Right cardiac atrium (tissue), 5 donors: ENCODE data around the gene ITPRIPL2. TPM values are rescaled to one million over a fixed set of nuclear protein-coding genes. Genes with fewer than 3 reads are reported as not detected.
A peak's percentile ranks its signal among the peaks of the same experiment; 100 is the strongest.

ENCODE experiments used
- ATAC-seq, 2 donors: fragments of 200-7000 bp; cut with Tn5 transposase; one replicate each; pipeline versions ENCODE4 v1.8.0 to v1.9.1; 2020; ENCODE audit warnings: moderate library complexity in 2 of 2, mild to moderate bottlenecking in 1 of 2
- DNase-seq, 3 donors: peaks; one replicate each; pipeline ENCODE4 v3.0.0-alpha.2; 2020
- H3K27ac ChIP-seq: one replicate; pipeline ENCODE4 v1.5.1; 2013; ENCODE audit warnings: mild to moderate bottlenecking, low read length, control low read depth, moderate library complexity
- H3K27me3 ChIP-seq: one replicate; pipeline ENCODE4 v1.6.1; 2013; ENCODE audit not compliant: control insufficient read depth, insufficient read depth
- H3K4me1 ChIP-seq: one replicate; pipeline ENCODE4 v1.6.1; 2013; ENCODE audit warnings: low read length; ENCODE audit not compliant: control insufficient read depth, insufficient read depth
- H3K4me3 ChIP-seq: one replicate; pipeline ENCODE4 v1.5.1; 2013; ENCODE audit warnings: low read length, control low read depth
- H3K9me3 ChIP-seq: one replicate; pipeline ENCODE4 v1.6.1; 2013; ENCODE audit warnings: low read length; ENCODE audit not compliant: control insufficient read depth
- WGBS: extraction: QIAGEN DNeasy Blood & Tissue Kit; methylation state at CpG from one replicate; pipeline ENCODE4 v1.1.7; 2013; 5-methylcytosine and 5-hydroxymethylcytosine counted together
- intact Hi-C, 4 donors: fragments of 100-400 bp; cut with DNase I; formaldehyde crosslinking; loops; one replicate each; pipeline versions ENCODE4 v1.11.0 to v1.14.0; 2022 to 2023
- polyA plus RNA-seq: library from polyadenylated mRNA; stranded (reverse); fragments of 200-250 nt; gene quantifications from one replicate; pipeline ENCODE4 v1.2.3, GENCODE V29; 2013
- total RNA-seq, 4 donors: library from RNA; stranded (reverse); fragmentation: NEBNext Ultra II Directional; extraction: Animal tissue kit (Norgen Biotek cat#: 25700); gene quantifications; one replicate each; pipeline ENCODE4 v1.2.1, GENCODE V29; 2021
- donor health status: healthy with polysubstance abuse.
- donor health status: DM: no; HTN: yes; CAD: no.
- donor health status: DM: no; HTN: no; CAD: no.
- donor health status: DM: no; HTN: yes; CAD: no; lungs with severe emphysema.
- donor health status: DM: yes; HTN: yes; CAD: no.

ITPRIPL2 gene
- total and polyA plus RNA-seq, 5 donors = 5.8 to 37.0 (median 21.4) TPM

- H3K9me3 ChIP-seq = peaks cover 3% of the 10 kb centered on the region
- WGBS = 49% methylated on average over 4 of the region's 4 CpGs
- DNase-seq (no peak), ATAC-seq (no peak)
- intact Hi-C loops = no loop called here
- H3K27me3 ChIP-seq = no peaks in the 10 kb centered on the region
- H3K27ac ChIP-seq = no peak overlapping the region
- no peaks in the 10 kb centered on the region for H3K4me1 ChIP-seq
- no peak overlapping the region for H3K4me3 ChIP-seq
These were observed 33.4 kb downstream of the ITPRIPL2 start for GRCh38 chr16:19147126-19147525.

- intact Hi-C loops = no loop called here
- WGBS = 96% methylated on average over 4 of the region's 4 CpGs
- Histone ChIP-seq H3K4me3 (no peak overlapping the region), H3K27ac (no peak overlapping the region), H3K27me3 (no peaks in the 10 kb centered on the region), H3K9me3 (peaks cover 3% of the 10 kb centered on the region), H3K4me1 (no peaks in the 10 kb centered on the region)
- DNase-seq = no peak
- no peak for ATAC-seq
These were observed 33.9 kb downstream of the ITPRIPL2 start for GRCh38 chr16:19147627-19148026.

- no peak overlapping the region for H3K27ac ChIP-seq
- H3K9me3 ChIP-seq = peaks cover 3% of the 10 kb centered on the region
- H3K27me3 ChIP-seq = no peaks in the 10 kb centered on the region
- ATAC-seq (no peak), DNase-seq (no peak)
- no peak overlapping the region for H3K4me3 ChIP-seq
- intact Hi-C loops = no loop called here
- WGBS = 91% methylated on average over 5 of the region's 5 CpGs
- H3K4me1 ChIP-seq = no peaks in the 10 kb centered on the region
These were observed 34.4 kb downstream of the ITPRIPL2 start for GRCh38 chr16:19148189-19148588.

- 60% methylated on average over 2 of the region's 2 CpGs for WGBS
These were observed 37.5 kb downstream of the ITPRIPL2 start for GRCh38 chr16:19151310-19151709.

DNA sequence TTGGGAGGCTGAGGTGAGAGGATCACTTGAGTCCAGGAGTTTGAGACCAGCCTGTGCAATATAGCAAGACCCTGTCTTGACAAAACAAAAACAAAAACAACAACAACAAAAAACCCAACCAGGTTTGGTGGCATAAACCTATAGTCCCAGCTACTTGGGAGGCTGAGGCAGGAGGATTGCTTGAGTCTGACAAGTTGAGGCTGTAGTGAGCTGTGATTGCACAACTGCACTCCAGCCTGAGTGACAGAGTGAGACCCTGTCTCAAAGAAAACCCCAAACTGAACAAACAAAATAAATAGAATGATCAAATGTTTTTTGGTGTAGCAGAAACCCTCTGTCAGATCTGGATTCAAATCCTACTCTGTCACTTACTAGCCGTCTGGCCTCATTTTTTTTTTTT is 38.3 kb downstream of the ITPRIPL2 start:
- 86% methylated on average over 1 of the region's 1 CpG for WGBS
- intact Hi-C loops = no loop called here
- DNase-seq (no peak), ATAC-seq (no peak)
- H3K4me3 ChIP-seq = no peak overlapping the region
- H3K27ac ChIP-seq = no peak overlapping the region
- peaks cover 5% of the 10 kb centered on the region for H3K9me3 ChIP-seq
- H3K27me3 ChIP-seq = no peaks in the 10 kb centered on the region
- H3K4me1 ChIP-seq = no peaks in the 10 kb centered on the region

More at GRCh38 chr16:19151310-19151709, 37.5 kb downstream of the ITPRIPL2 start:
- Histone ChIP-seq H3K9me3 (peaks cover 5% of the 10 kb centered on the region), H3K4me1 (no peaks in the 10 kb centered on the region), H3K4me3 (no peak overlapping the region), H3K27me3 (no peaks in the 10 kb centered on the region), H3K27ac (no peak overlapping the region)
- intact Hi-C loops = no loop called here
- DNase-seq = no peak
- no peak for ATAC-seq

GRCh38 chr16:19153876-19154275 is 40.1 kb downstream of the ITPRIPL2 start:
- no peak for ATAC-seq
- Histone ChIP-seq H3K27ac (no peak overlapping the region), H3K4me3 (no peak overlapping the region), H3K27me3 (no peaks in the 10 kb centered on the region), H3K4me1 (no peaks in the 10 kb centered on the region), H3K9me3 (peaks cover 2% of the 10 kb centered on the region)
- DNase-seq = no peak
- intact Hi-C loops = no loop called here
- WGBS = 73% methylated on average over 4 of the region's 4 CpGs

DNA sequence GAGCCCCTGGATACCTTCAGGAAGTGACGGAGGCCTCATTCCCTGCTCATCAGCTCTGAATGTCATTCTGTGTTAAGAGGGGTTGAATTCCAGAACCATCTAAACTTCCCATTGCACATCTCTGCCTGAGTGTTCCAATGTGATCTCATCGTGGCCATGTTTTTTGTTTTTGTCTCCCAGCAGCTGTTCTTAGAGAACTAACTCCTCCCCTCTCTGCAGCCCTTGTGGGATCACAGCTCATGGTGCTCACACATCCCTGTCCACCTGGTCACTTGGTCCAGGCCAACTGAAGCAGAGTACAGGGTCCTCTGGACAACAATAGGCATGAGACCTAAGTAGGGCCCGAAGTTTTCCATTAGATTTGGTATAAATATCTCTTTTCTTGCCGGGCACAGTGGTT is 48.3 kb downstream of the ITPRIPL2 start:
- H3K9me3 ChIP-seq = no peaks in the 10 kb centered on the region
- no peak overlapping the region for H3K4me3 ChIP-seq
- H3K27ac ChIP-seq = no peak overlapping the region
- WGBS = 64% methylated on average over 4 of the region's 4 CpGs
- no peaks in the 10 kb centered on the region for H3K27me3 ChIP-seq
- no peaks in the 10 kb centered on the region for H3K4me1 ChIP-seq
- intact Hi-C loops = no loop called here
- no peak for ATAC-seq
- DNase-seq = no peak

DNA sequence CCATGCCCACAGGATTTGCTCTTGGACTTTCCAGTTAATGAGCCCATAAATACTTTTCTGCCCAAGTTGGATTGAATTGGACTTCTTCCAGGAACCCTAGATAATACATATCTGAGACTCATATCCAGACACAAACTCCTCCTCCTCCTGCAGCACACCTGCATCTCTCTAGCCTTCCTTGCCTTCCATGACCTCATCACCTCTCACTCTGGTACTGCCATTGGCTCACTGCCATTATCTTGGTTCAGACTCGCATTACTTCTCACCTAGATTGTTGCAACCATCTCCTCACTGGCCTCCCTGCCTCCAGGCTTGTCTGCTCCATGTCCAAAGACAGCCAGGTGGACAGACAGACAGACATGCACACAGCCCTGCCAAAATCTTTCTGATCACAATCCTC is 49.5 kb downstream of the ITPRIPL2 start:
- DNase-seq (no peak), ATAC-seq (no peak)
- no peaks in the 10 kb centered on the region for H3K4me1 ChIP-seq
- H3K27me3 ChIP-seq = no peaks in the 10 kb centered on the region
- intact Hi-C loops = no loop called here
- H3K9me3 ChIP-seq = no peaks in the 10 kb centered on the region
- H3K27ac ChIP-seq = no peak overlapping the region
- no peak overlapping the region for H3K4me3 ChIP-seq
- 98% methylated on average over 1 of the region's 1 CpG for WGBS

DNA sequence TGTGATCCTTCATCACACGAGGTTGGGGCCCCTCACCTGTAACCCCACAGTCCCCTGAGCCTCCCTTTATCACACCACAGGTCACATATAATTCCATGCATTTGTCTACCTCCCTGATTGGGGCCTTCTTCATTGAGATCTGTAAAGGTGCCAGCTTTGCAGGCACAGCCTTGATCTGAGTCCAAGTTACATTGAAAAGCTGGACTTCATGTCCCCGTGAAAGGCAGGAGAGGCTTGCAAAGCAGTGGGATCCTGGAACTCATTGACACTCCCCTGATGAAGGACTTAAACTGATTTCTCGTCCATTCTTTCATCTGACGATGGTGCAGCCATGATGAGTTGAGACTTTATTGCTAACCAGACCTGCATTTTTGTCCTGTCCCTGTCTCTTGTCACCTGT is 50.5 kb downstream of the ITPRIPL2 start:
- H3K27me3 ChIP-seq = no peaks in the 10 kb centered on the region
- no peaks in the 10 kb centered on the region for H3K4me1 ChIP-seq
- DNase-seq (no peak), ATAC-seq (no peak)
- intact Hi-C loops = no loop called here
- H3K27ac ChIP-seq = no peak overlapping the region
- no peak overlapping the region for H3K4me3 ChIP-seq
- no peaks in the 10 kb centered on the region for H3K9me3 ChIP-seq
- WGBS = 77% methylated on average over 4 of the region's 4 CpGs

DNA sequence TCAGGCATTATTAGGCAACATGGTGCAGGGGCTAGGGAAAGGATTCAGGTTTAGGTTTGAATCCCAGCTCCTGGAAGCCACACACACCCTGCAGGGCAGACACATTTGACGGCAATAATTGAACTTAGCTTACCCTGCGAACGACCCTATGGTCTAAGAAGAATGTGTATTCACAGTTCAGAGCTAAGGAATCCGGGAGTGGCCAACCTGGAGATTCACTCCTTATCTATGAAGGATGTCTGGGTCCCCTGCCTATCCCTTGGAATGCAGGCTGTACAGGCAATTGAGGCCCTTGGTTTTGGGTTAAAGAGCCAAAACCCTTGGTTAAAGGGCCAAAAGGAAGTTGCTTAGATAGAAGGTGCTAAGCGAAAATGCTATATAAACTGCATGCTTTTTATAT is 51.3 kb downstream of the ITPRIPL2 start:
- Histone ChIP-seq H3K27ac (no peak overlapping the region), H3K4me1 (no peaks in the 10 kb centered on the region), H3K9me3 (no peaks in the 10 kb centered on the region), H3K27me3 (no peaks in the 10 kb centered on the region), H3K4me3 (no peak overlapping the region)
- no peak for ATAC-seq
- WGBS = 74% methylated on average over 5 of the region's 5 CpGs
- no peak for DNase-seq
- intact Hi-C loops = loop anchor here in 1 of 4 donors (5.0 kb wide), 1 partner anchor 78 kb away; no protein-coding TSS in a partner anchor

- intact Hi-C loops = loop anchor here in 1 of 4 donors (5.0 kb wide), 1 partner anchor 79 kb away; no protein-coding TSS in a partner anchor
- WGBS = 77% methylated on average over 2 of the region's 2 CpGs
- Histone ChIP-seq H3K27me3 (no peaks in the 10 kb centered on the region), H3K9me3 (no peaks in the 10 kb centered on the region), H3K4me3 (no peak overlapping the region), H3K27ac (no peak overlapping the region), H3K4me1 (no peaks in the 10 kb centered on the region)
- DNase-seq (no peak), ATAC-seq (no peak)
These were observed 52.7 kb downstream of the ITPRIPL2 start for GRCh38 chr16:19166500-19166899.

GRCh38 chr16:19167710-19168370 is 54.1 kb downstream of the ITPRIPL2 start, which contains the start of gene SYT17:
TSS of gene SYT17 (plus strand) at chr16:19168240. CDS start at chr16:19168647, 407 bp downstream.
- DNase-seq = peak; percentile 78 to 91 (median 91)
- intact Hi-C loops = loop anchor here in 1 of 4 donors (5.0 kb wide), 1 partner anchor 81 kb away; no protein-coding TSS in a partner anchor
- no peak within 1 kb of the TSS for H3K27ac ChIP-seq
- no peaks in the 10 kb centered on the region for H3K9me3 ChIP-seq
- WGBS = under 1% methylated on average over 63 of the region's 63 CpGs
- no peaks in the 10 kb centered on the region for H3K27me3 ChIP-seq
- H3K4me3 ChIP-seq = peak within 1 kb of the TSS; percentile 55
- H3K4me1 ChIP-seq = no peaks in the 10 kb centered on the region
- ATAC-seq = peak; percentile 94
